HUES48 (cell line): ENCODE data around the gene CKB.
"Not testable (repeated sequence)": the region's sequence is repeated elsewhere in the genome, so short reads cannot be mapped to it uniquely, and the experiment has no call there.

Source experiments
- H3K27ac ChIP-seq: one replicate; pipeline ENCODE4 v1.7.0; 2013; ENCODE audit warnings: low read depth, low read length, inconsistent platforms
- H3K27me3 ChIP-seq: 2 replicates; pipeline ENCODE4 v1.6.1; 2013; ENCODE audit warnings: mild to moderate bottlenecking, low read length; ENCODE audit not compliant: control insufficient read depth, insufficient read depth
- H3K36me3 ChIP-seq: 2 replicates; pipeline ENCODE4 v1.6.1; 2013; ENCODE audit warnings: low read length; ENCODE audit not compliant: control insufficient read depth, insufficient read depth
- H3K4me1 ChIP-seq: 2 replicates; pipeline ENCODE4 v1.6.1; 2013; ENCODE audit warnings: mild to moderate bottlenecking, low read length; ENCODE audit not compliant: control insufficient read depth, insufficient read depth
- H3K4me3 ChIP-seq: 2 replicates; pipeline ENCODE4 v1.5.1; 2013; ENCODE audit warnings: mild to moderate bottlenecking, low read depth, low read length
- H3K9ac ChIP-seq: 2 replicates; pipeline ENCODE4 v1.6.1; 2013; ENCODE audit warnings: mild to moderate bottlenecking, low read depth, low read length, moderate library complexity
- H3K9me3 ChIP-seq: 2 replicates; pipeline ENCODE4 v1.6.1; 2013; ENCODE audit warnings: low read length; ENCODE audit not compliant: control insufficient read depth, insufficient read depth

The CKB gene

DNA sequence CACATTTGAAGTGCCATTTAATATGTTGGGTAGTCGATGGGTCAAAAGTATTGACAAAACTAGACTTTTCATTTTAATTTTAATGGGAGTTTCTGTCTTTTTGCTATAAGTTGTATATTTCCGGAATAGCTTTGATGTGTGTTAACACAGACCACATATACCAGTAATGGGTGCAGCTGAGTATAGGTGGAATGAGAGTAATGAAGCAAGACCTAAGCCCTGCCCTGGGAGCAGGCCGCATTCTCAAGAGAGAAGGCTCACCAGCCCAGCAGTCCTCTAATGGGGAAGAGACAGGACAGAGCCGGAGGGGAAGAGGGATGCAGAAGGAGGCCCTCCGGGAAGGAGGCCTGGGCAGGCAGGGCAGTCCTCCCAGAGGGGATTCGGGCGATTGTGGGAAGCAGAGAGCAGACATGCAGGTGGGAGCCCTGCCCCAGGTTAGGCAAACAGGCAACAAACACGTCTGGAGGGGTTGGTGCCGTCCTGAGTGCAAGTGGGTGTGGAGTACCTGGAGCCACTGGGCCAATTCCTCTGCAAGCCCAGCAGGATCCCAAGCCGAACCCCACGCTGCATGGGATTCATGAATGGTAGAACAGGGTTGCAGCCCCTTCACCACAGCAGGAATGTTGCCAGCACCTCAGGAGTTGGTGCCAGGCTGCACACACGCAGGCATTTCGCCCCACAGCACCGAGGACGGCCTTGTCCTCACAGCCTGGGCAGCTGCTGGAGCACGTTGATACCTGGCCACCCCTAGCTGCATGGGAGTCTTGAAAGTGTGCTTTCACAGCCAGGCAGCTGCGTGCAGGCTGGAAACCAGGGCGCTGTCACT, 7.8 kb downstream of the CKB start:
- Histone ChIP-seq H3K9ac (no peak overlapping the region), H3K9me3 (no peaks in the 10 kb centered on the region), H3K27me3 (no peaks in the 10 kb centered on the region), H3K4me1 (peaks cover 18% of the 10 kb centered on the region; the same call in 1 of the 2 replicates), H3K27ac (no peak overlapping the region), H3K36me3 (peaks cover 14% of the 10 kb centered on the region), H3K4me3 (no peak overlapping the region)

DNA sequence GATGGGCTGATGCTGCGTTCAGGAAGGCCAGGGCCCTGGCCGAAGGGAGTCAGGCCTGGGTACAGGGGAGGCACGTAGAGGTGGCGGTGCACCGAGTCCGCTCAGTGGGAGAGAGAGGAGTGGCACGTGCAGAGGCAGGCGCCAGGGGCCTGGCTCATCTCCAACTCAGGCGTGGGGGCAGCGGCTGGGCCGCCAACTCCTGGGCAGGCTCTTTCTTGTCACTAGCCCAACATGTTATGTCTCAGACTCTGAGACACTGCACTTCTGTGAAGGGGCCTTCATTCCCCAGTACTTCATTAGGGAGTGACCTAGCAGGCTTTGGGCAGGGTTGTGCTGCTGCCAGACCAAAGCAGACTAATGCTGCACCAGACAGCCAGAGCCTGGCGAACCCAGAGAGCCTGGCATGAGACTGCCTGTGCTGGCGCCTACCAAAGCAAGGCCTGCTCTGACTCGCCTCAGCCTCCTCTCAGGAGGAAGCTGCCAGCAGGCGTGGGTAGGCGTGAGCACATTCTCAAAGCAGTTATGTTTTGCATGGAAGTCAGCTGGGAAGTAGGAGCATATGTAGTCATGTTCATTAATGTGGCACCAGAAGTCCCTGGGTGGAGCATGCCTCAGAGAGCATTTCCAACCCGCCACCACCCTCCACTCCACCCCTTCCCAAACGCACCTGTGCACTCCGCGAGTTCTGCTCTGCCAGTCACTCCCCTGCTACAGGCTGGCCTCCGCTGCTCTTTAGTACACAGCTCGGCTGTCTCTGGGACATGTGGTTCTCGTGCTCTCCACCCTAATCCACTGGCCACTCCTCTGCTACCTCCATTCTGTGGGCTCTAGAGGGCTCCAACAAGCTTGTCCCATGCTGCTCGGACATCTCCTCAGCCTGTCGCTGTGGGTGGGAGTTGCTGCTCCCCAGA, 9.7 kb downstream of the CKB start:
- Histone ChIP-seq H3K4me1 (peaks cover 3% of the 10 kb centered on the region; the same call in 1 of the 2 replicates), H3K9me3 (no peaks in the 10 kb centered on the region), H3K27ac (no peak overlapping the region), H3K4me3 (no peak overlapping the region), H3K36me3 (peaks cover 18% of the 10 kb centered on the region), H3K27me3 (no peaks in the 10 kb centered on the region), H3K9ac (no peak overlapping the region)

DNA sequence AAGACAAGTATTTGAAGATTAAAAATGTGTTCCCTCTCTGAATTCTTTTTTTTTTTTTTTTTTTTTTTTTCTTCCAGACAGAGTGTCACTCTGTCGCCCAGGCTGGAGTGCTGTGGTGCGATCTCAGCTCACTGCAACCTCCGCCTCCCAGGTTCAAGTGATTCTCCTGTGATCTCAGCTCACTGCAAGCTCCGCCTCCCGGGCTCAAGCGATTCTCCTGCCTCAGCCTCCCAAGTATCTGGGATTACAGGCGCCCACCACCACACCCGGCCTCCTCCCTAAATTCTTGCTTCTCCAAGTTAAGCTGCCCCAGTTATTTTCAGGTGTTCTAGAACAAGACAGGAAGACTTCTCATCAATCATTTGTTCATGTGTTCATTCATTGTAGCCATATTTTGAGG, 10.4 kb downstream of the CKB start:
- H3K4me1 ChIP-seq, H3K4me3 ChIP-seq, H3K9ac ChIP-seq, H3K27ac ChIP-seq, H3K9me3 ChIP-seq, H3K27me3 ChIP-seq: not testable (repeated sequence)
- peaks cover 26% of the 10 kb centered on the region for H3K36me3 ChIP-seq

DNA sequence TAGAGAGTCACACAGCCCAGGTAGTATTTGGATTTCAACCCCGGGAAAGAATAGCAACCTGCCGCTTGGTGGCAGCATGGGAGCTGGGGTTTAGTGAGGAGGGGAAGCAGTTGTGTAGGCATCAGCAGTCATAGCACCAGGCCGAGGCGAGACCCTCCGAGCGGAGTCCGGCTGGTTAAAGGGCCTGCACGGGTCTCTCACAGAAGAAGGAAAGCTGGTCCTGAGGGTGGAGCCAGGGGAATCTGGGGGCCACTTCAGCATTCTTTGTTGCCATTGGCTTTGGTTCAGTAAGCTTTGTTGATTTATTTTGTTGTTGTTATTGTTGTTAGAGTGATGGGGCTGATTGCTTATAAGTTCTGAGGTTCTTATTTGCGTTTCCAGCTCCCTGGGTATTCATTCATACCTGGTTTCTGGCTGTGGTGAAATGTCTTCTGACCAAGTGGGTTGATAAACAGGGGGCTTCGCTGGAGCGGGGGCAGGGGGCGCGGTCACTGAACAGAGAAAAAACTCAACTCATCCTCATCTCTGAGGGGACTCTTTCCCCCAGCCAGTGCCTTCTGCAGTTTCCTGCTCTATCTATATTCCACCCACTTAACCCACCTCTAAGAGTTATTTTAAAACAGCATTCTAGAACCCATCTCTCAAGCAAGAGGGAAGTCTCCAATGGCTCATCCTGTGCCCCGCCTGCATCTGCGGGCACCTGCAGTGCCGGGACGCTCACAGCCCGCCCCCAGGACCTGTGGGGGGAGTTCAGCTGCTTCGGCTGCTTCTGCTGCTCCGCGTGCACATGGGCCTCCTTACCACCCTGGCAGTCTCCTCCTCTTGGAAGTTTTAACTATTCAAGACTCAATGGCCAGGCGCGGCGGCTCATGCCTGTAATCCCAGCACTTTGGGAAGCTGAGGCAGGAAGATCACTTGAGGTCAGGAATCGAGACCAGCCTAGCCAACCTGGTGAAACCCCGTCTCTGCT, 11.6 kb downstream of the CKB start:
- no peaks in the 10 kb centered on the region for H3K27me3 ChIP-seq
- H3K4me3 ChIP-seq: no peak overlapping the region
- no peak overlapping the region for H3K9ac ChIP-seq
- H3K36me3 ChIP-seq: peaks cover 31% of the 10 kb centered on the region
- no peak overlapping the region for H3K27ac ChIP-seq
- H3K4me1 ChIP-seq: no peaks in the 10 kb centered on the region
- no peaks in the 10 kb centered on the region for H3K9me3 ChIP-seq

DNA sequence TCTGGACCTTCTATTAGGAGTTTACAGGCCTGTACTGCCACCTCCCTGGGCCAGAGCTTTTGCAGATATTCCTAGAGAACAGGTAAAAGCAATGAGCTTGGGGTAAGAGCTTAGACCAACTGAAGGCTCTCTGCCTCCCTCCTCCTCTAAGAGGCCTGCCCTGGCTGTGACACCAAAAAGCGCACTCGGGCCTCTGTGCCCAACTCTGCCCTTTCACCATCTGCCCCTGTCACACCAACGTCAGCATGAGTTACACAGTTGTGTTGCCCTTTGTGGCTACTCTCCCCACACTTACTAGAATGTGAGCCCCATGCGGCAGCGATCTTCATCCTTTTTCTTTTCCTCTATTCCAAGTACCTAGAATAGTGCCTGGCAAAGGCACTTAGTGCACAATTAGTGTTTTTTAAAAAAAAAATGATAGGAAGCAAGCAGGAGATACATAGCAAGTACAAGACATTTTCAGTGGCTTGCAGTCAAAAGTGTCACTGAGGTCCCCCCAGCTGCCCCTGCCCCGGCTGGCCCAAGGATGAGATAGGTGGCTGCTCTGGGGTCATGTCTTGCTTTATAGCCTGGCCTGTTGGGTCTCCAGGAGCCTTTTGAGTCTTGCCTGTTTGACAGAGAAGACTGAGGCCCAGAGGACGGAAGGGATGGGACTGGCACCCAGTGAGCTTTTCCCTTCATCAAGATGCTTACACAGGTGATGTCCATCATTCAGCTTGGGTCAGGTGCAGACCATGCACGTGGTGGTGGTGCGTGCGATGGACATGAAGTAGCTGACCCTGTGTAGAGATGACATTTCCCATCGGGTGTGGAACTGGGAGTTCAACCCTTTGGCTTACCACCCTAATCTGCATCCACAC, 12.5 kb downstream of the CKB start:
- H3K9ac ChIP-seq: no peak overlapping the region
- H3K9me3 ChIP-seq: no peaks in the 10 kb centered on the region
- H3K4me3 ChIP-seq: no peak overlapping the region
- no peaks in the 10 kb centered on the region for H3K27me3 ChIP-seq
- no peaks in the 10 kb centered on the region for H3K4me1 ChIP-seq
- no peak overlapping the region for H3K27ac ChIP-seq
- peaks cover 38% of the 10 kb centered on the region for H3K36me3 ChIP-seq

DNA sequence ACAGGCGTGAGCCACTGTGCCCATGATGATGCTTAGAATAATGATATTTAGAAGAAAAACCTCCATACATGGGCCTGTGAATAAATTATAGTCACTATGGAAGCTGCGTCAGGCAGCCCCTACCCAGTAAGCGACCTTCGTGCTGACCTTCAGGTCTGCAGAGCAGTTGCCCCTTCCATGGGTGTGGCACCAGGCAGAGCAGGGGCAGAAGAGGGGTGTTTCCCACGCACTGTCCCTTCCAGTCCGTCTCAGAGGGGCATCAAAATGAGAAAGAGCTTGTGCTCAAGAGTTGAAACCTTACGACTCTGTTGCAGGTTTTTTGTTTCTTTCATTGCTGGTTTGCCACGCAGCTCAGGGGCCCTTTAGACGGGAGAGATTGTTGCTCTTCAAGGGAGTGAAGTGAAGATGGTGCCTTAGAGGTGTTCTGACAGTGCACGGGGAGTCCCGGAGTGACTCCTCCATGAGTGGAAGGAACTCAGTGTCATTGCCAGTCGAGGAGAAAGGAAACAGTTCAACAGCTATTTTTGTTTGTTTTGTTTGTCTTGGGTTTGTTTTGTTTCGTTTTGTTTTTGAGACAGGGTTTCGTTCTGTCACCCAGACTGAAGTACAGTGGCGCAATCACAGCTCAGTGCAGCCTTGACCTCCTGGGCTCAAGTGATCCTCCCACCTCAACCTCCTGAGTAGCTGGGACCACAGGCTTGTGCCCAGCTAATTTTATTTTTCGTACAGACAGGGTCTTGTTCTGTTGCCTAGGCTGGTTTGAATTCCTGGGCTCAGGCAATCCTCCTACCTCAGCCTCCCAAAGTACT, 13.9 kb downstream of the CKB start:
- Histone ChIP-seq H3K9me3 (no peaks in the 10 kb centered on the region), H3K36me3 (peaks cover 49% of the 10 kb centered on the region), H3K9ac (no peak overlapping the region), H3K4me3 (no peak overlapping the region), H3K27me3 (no peaks in the 10 kb centered on the region), H3K4me1 (no peaks in the 10 kb centered on the region), H3K27ac (no peak overlapping the region)

DNA sequence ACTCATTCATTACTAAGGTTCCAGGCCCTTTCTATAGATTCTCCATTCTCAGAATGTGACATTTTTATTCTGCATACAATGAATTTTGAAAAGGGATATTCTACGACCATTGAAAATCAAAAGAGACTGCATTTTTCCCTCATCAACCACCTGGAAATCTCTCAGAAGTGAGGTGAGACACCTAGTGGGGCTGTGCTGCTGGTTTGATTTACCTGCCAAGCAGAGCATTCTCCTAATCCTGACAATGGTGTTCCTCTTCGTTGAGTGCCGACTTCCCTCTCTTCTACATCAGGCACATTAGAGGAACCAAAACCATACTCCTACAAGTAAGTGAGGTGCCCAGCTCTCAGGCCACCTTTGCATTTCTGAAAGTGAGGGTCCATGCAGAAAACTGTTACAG, 14.9 kb downstream of the CKB start:
- Histone ChIP-seq H3K36me3 (peaks cover 59% of the 10 kb centered on the region), H3K9ac (no peak overlapping the region), H3K27ac (no peak overlapping the region), H3K4me1 (no peaks in the 10 kb centered on the region), H3K9me3 (no peaks in the 10 kb centered on the region), H3K4me3 (no peak overlapping the region), H3K27me3 (no peaks in the 10 kb centered on the region)

DNA sequence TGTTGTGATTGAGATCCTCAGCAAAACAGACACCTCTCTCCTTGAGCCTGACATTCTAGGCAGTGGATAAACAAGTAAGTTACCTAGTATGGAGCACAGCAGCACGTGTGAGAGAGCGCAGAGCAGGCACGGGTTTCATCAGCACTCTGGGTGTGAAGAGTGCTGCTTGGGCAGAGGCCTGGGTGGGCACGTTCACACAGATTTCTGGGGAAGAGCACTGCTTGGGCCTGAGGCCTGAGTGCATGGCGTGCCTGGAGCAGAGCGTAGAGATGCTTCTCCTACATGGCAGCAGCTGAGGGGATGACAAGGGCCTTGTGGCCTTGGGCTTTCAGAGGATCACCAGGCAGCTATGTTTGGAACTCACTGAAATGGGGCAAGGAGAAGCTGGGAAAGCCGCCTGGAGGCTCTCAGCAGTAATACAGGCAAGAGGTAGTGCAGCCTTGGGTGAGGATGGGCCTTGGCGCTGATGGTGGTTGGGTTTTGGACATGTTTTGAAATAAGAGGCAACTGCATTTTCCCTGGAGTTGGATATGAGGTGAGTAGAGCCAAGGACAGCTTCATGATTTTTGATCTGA, 17.6 kb downstream of the CKB start:
- Histone ChIP-seq H3K4me3 (no peak overlapping the region), H3K4me1 (no peaks in the 10 kb centered on the region), H3K9ac (no peak overlapping the region), H3K36me3 (peaks cover 74% of the 10 kb centered on the region), H3K9me3 (no peaks in the 10 kb centered on the region), H3K27me3 (no peaks in the 10 kb centered on the region), H3K27ac (no peak overlapping the region)

DNA sequence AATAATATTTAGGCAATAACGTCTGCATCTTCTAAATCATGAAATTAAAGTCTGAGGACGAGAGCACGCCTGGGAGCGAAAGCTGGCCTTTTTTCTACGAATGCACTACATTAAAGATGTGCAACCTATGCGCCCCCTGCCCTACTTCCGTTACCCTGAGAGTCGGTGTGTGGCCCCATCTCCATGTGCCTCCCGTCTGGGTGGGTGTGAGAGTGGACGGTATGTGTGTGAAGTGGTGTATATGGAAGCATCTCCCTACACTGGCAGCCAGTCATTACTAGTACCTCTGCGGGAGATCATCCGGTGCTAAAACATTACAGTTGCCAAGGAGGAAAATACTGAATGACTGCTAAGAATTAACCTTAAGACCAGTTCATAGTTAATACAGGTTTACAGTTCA, 19.3 kb downstream of the CKB start:
- H3K9me3 ChIP-seq: no peaks in the 10 kb centered on the region
- H3K9ac ChIP-seq: no peak overlapping the region
- no peaks in the 10 kb centered on the region for H3K4me1 ChIP-seq
- H3K4me3 ChIP-seq: no peak overlapping the region
- no peak overlapping the region for H3K27ac ChIP-seq
- H3K27me3 ChIP-seq: no peaks in the 10 kb centered on the region
- peaks cover 74% of the 10 kb centered on the region for H3K36me3 ChIP-seq
